ENCODE measurements around the gene HSD17B12.

The HSD17B12 gene

GRCh38 chr11:43797866-43798265 is 117.3 kb downstream of the HSD17B12 start:
- no peak for DNase-seq
- H3K36me3 ChIP-seq = no peaks in the 10 kb centered on the region
- no peaks in the 10 kb centered on the region for H3K4me1 ChIP-seq
- H3K4me3 ChIP-seq = no peak overlapping the region
- intact Hi-C loops (cut with DNase I; ENCODE audit: low total_unique reads) = no loop called here
- H3K27ac ChIP-seq = no peak overlapping the region
- H3K9me3 ChIP-seq = no peaks in the 10 kb centered on the region
- no peaks in the 10 kb centered on the region for H3K27me3 ChIP-seq
- no peak for TF ChIP-seq CTCF (IDR thresholded peaks at IDR 0.05)

GRCh38 chr11:43802509-43802908 is 122.0 kb downstream of the HSD17B12 start:
- no peak for TF ChIP-seq CTCF (IDR thresholded peaks at IDR 0.05)
- intact Hi-C loops (cut with DNase I; ENCODE audit: low total_unique reads) = no loop called here
- H3K4me3 ChIP-seq = no peak overlapping the region
- H3K27me3 ChIP-seq = no peaks in the 10 kb centered on the region
- no peak overlapping the region for H3K27ac ChIP-seq
- peaks cover 0 to 6% (median 0%) of the 10 kb centered on the region in 3 donors for H3K36me3 ChIP-seq
- H3K4me1 ChIP-seq = no peaks in the 10 kb centered on the region
- DNase-seq = no peak
- no peaks in the 10 kb centered on the region for H3K9me3 ChIP-seq

- no peaks in the 10 kb centered on the region for H3K4me1 ChIP-seq
- no peak overlapping the region for H3K4me3 ChIP-seq
- H3K36me3 ChIP-seq = peaks cover 0 to 6% (median 0%) of the 10 kb centered on the region in 3 donors
- no peaks in the 10 kb centered on the region for H3K27me3 ChIP-seq
- intact Hi-C loops (cut with DNase I; ENCODE audit: low total_unique reads) = no loop called here
- H3K27ac ChIP-seq = no peak overlapping the region
- H3K9me3 ChIP-seq = no peaks in the 10 kb centered on the region
- no peak for DNase-seq
- no peak for TF ChIP-seq CTCF (IDR thresholded peaks at IDR 0.05)
These were observed 123.2 kb downstream of the HSD17B12 start for GRCh38 chr11:43803766-43804165.

- Histone ChIP-seq H3K4me1 (no peaks in the 10 kb centered on the region), H3K27me3 (no peaks in the 10 kb centered on the region), H3K9me3 (no peaks in the 10 kb centered on the region), H3K27ac (no peak overlapping the region), H3K4me3 (no peak overlapping the region), H3K36me3 (peaks cover 0 to 6% (median 0%) of the 10 kb centered on the region in 3 donors)
- no peak for TF ChIP-seq CTCF (IDR thresholded peaks at IDR 0.05)
- intact Hi-C loops (cut with DNase I; ENCODE audit: low total_unique reads) = no loop called here
- no peak for DNase-seq
These were observed 126.4 kb downstream of the HSD17B12 start for GRCh38 chr11:43806976-43807375.

GRCh38 chr11:43810929-43811596 is 130.5 kb downstream of the HSD17B12 start:
- H3K4me3 ChIP-seq = no peak overlapping the region
- H3K27me3 ChIP-seq = no peaks in the 10 kb centered on the region
- DNase-seq = no peak
- H3K4me1 ChIP-seq = no peaks in the 10 kb centered on the region
- intact Hi-C loops (cut with DNase I; ENCODE audit: low total_unique reads) = no loop called here
- peak; percentile 20 to 36 for TF ChIP-seq CTCF (IDR thresholded peaks at IDR 0.05)
- no peaks in the 10 kb centered on the region for H3K9me3 ChIP-seq
- no peak overlapping the region for H3K27ac ChIP-seq
- peaks cover 0 to 6% (median 4%) of the 10 kb centered on the region in 3 donors for H3K36me3 ChIP-seq
